Measurements from ENCODE around the gene ADIRF. TPM values are rescaled to one million over a fixed set of nuclear protein-coding genes. Genes with fewer than 3 reads are reported as not detected.

The ADIRF gene
- polyA plus RNA-seq, 1 donor (not counting 4 experiments of a cell fraction or from before 2014, with no cell fraction given) = 157 TPM

- Histone ChIP-seq H3K4me1 (ENCODE audit: control insufficient read depth, extremely low read depth, insufficient read depth, low read length) (no peaks in the 10 kb centered on the region), H3K9me3 (ENCODE audit: control insufficient read depth, low read depth, low read length) (no peaks in the 10 kb centered on the region), H3K9ac (ENCODE audit: control insufficient read depth, extremely low read depth, insufficient read depth, low read length) (no peak overlapping the region), H3K9me1 (ENCODE audit: control insufficient read depth, extremely low read depth, insufficient read depth, low read length) (no peaks in the 10 kb centered on the region), H3K4me3 (ENCODE audit: control insufficient read depth in 2 of 3, extremely low read depth in 1 of 3, insufficient read depth in 2 of 3, low read depth in 1 of 3, low read length in 3 of 3) (no peak overlapping the region), H3K4me2 (ENCODE audit: control insufficient read depth, extremely low read depth, insufficient read depth, low read depth, low read length) (no peak overlapping the region), H3K36me3 (ENCODE audit: control insufficient read depth in 2 of 2, extremely low read depth in 1 of 2, insufficient read depth in 2 of 2, low read length in 2 of 2) (peaks cover 0 to 5% of the 10 kb centered on the region in 2 experiments), H3K27ac (ENCODE audit: control insufficient read depth, insufficient read depth, low read length) (no peak overlapping the region), H3K79me2 (ENCODE audit: control insufficient read depth, insufficient read depth, low read length) (no peaks in the 10 kb centered on the region), H4K20me1 (ENCODE audit: control insufficient read depth, extremely low read depth, insufficient read depth, low read length) (no peaks in the 10 kb centered on the region), H3K27me3 (ENCODE audit: control insufficient read depth, extremely low read depth, insufficient read depth, low read length) (no peaks in the 10 kb centered on the region), H2AFZ (ENCODE audit: control insufficient read depth, low read length) (no peak overlapping the region)
- TF ChIP-seq, protein P1, sequence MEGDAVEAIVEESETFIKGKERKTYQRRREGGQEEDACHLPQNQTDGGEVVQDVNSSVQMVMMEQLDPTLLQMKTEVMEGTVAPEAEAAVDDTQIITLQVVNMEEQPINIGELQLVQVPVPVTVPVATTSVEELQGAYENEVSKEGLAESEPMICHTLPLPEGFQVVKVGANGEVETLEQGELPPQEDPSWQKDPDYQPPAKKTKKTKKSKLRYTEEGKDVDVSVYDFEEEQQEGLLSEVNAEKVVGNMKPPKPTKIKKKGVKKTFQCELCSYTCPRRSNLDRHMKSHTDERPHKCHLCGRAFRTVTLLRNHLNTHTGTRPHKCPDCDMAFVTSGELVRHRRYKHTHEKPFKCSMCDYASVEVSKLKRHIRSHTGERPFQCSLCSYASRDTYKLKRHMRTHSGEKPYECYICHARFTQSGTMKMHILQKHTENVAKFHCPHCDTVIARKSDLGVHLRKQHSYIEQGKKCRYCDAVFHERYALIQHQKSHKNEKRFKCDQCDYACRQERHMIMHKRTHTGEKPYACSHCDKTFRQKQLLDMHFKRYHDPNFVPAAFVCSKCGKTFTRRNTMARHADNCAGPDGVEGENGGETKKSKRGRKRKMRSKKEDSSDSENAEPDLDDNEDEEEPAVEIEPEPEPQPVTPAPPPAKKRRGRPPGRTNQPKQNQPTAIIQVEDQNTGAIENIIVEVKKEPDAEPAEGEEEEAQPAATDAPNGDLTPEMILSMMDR (optimal IDR thresholded peaks at IDR 0.05 in 1 of 3, IDR thresholded peaks at IDR 0.05 in 1 of 3, conservative IDR thresholded peaks at IDR 0.05 in 1 of 3; ENCODE audit: extremely low read depth in 1 of 3, insufficient read depth in 2 of 3, low read length in 3 of 3) = no peak
- no peak for TF ChIP-seq EZH2 (IDR thresholded peaks at IDR 0.05; ENCODE audit: low read length)
- dilution Hi-C loops (cut with MboI; ENCODE audit: extremely low pct_ligation_motif_present, low sequenced_read_pairs) = no loop called here
- no peak for DNase-seq (ENCODE audit: low read depth, low spot score)
- FAIRE-seq = no peak
Measured at GRCh38 chr10:86942441-86943315, 25.6 kb upstream of the ADIRF start.

GRCh38 chr10:86943316-86944030, 24.8 kb upstream of the ADIRF start:
- H3K4me1 ChIP-seq (ENCODE audit: control insufficient read depth, extremely low read depth, insufficient read depth, low read length) = no peaks in the 10 kb centered on the region
- no peak for TF ChIP-seq EZH2 (IDR thresholded peaks at IDR 0.05; ENCODE audit: low read length)
- TF ChIP-seq, protein P1 (optimal IDR thresholded peaks at IDR 0.05 in 1 of 3, IDR thresholded peaks at IDR 0.05 in 1 of 3, conservative IDR thresholded peaks at IDR 0.05 in 1 of 3; ENCODE audit: extremely low read depth in 1 of 3, insufficient read depth in 2 of 3, low read length in 3 of 3) = no peak
- peaks cover 0 to 5% of the 10 kb centered on the region in 2 experiments for H3K36me3 ChIP-seq (ENCODE audit: control insufficient read depth in 2 of 2, extremely low read depth in 1 of 2, insufficient read depth in 2 of 2, low read length in 2 of 2)
- H2AFZ ChIP-seq (ENCODE audit: control insufficient read depth, low read length) = no peak overlapping the region
- dilution Hi-C loops (cut with MboI; ENCODE audit: extremely low pct_ligation_motif_present, low sequenced_read_pairs) = no loop called here
- H3K9ac ChIP-seq (ENCODE audit: control insufficient read depth, extremely low read depth, insufficient read depth, low read length) = no peak overlapping the region
- H3K9me1 ChIP-seq (ENCODE audit: control insufficient read depth, extremely low read depth, insufficient read depth, low read length) = no peaks in the 10 kb centered on the region
- H3K27me3 ChIP-seq (ENCODE audit: control insufficient read depth, extremely low read depth, insufficient read depth, low read length) = no peaks in the 10 kb centered on the region
- H4K20me1 ChIP-seq (ENCODE audit: control insufficient read depth, extremely low read depth, insufficient read depth, low read length) = no peaks in the 10 kb centered on the region
- FAIRE-seq (no peak), DNase-seq (ENCODE audit: low read depth, low spot score) (no peak)
- H3K9me3 ChIP-seq (ENCODE audit: control insufficient read depth, low read depth, low read length) = no peaks in the 10 kb centered on the region
- no peak overlapping the region for H3K4me3 ChIP-seq (ENCODE audit: control insufficient read depth in 2 of 3, extremely low read depth in 1 of 3, insufficient read depth in 2 of 3, low read depth in 1 of 3, low read length in 3 of 3)
- H3K27ac ChIP-seq (ENCODE audit: control insufficient read depth, insufficient read depth, low read length) = no peak overlapping the region
- no peaks in the 10 kb centered on the region for H3K79me2 ChIP-seq (ENCODE audit: control insufficient read depth, insufficient read depth, low read length)
- no peak overlapping the region for H3K4me2 ChIP-seq (ENCODE audit: control insufficient read depth, extremely low read depth, insufficient read depth, low read depth, low read length)
